GM06990 (cell line): Measurements from ENCODE around the gene TPGS1.

Experiments used
- DNase-seq: peaks from one replicate; pipeline ENCODE4 v3.0.0-alpha.2; 2011; ENCODE audit not compliant: insufficient read length; ENCODE audit errors: extremely low read depth
- H3K27me3 ChIP-seq: replicated peaks from 2 replicates; pipeline ENCODE4 v1.6.0; 2011; ENCODE audit warnings: low read length; ENCODE audit not compliant: control insufficient read depth, insufficient read depth
- H3K36me3 ChIP-seq: 2 replicates; pipeline ENCODE4 v1.5.1; 2011; ENCODE audit warnings: low read length; ENCODE audit not compliant: control insufficient read depth, insufficient read depth
- H3K4me3 ChIP-seq: replicated peaks from 2 replicates; pipeline ENCODE4 v1.5.1; 2011; ENCODE audit warnings: low read depth, mild to moderate bottlenecking, control low read depth, low read length
- CTCF ChIP-seq: IDR thresholded peaks from 2 replicates; pipeline ENCODE4 v1.5.1; 2011; ENCODE audit warnings: low read length, control low read depth, mild to moderate bottlenecking, inconsistent platforms; ENCODE audit not compliant: insufficient read depth, poor library complexity, severe bottlenecking

TPGS1 gene

GRCh38 chr19:566844-567243 is 59.5 kb downstream of the TPGS1 start:
- no peak overlapping the region for H3K4me3 ChIP-seq
- no peaks in the 10 kb centered on the region for H3K36me3 ChIP-seq
- no peak for DNase-seq
- no peaks in the 10 kb centered on the region for H3K27me3 ChIP-seq
- no peak for TF ChIP-seq CTCF

DNA sequence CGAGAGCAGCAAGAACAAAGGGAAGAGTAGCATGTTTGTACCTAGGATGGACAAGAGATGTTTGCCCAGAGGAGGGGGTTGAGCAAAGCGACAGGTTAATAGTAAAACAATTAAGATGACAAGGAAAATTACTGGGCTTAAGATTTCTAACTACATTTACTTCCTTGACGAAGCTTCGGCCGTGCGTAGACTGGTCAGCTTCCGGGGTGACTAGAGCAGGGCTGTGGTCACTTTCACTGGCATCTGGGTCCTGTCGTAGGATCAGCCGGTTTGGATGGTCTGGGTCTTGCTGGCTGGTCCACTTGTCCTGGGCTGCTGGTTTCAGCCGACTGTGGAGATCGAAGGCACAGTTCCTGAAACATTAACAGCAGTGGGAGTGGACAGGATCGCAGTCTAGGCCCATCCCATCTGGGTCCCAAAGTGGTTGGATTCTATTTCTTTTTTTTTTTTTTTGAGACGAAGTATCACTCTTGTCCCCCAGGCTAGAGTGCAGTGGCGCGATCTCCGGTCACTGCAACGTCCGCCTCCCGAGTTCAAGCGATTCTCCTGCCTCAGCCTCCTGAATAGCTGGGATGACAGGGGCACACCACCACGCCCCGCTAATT is 60.1 kb downstream of the TPGS1 start:
- no peak for DNase-seq
- Histone ChIP-seq H3K36me3 (no peaks in the 10 kb centered on the region), H3K27me3 (no peaks in the 10 kb centered on the region), H3K4me3 (no peak overlapping the region)
- TF ChIP-seq CTCF = no peak
